Neural crest cell (in vitro differentiated cells): ENCODE results near the gene LYPD4. TPM values are rescaled to one million over a fixed set of nuclear protein-coding genes. Genes with fewer than 3 reads are reported as not detected.

ENCODE experiments used
- DNase-seq: peaks from one replicate; pipeline ENCODE4 v3.0.0; 2021; ENCODE audit warnings: low read depth, mixed read lengths, low spot score
- H3K27ac Mint-ChIP-seq: one replicate; pipeline ENCODE4 v1.8.0; 2021; ENCODE audit warnings: mild to moderate bottlenecking, mixed read lengths; ENCODE audit not compliant: unreplicated experiment
- H3K27me3 Mint-ChIP-seq: 2 replicates; pipeline ENCODE4 v1.8.0; 2021; ENCODE audit warnings: low read depth, mild to moderate bottlenecking, mixed read lengths
- H3K36me3 Mint-ChIP-seq: 2 replicates; pipeline ENCODE4 v1.8.0; 2021; ENCODE audit warnings: low read depth, mild to moderate bottlenecking, mixed read lengths
- H3K4me1 Mint-ChIP-seq: 2 replicates; pipeline ENCODE4 v1.8.0; 2021; ENCODE audit warnings: mixed read lengths
- H3K4me3 Mint-ChIP-seq: one replicate; pipeline ENCODE4 v1.8.0; 2021; ENCODE audit warnings: mild to moderate bottlenecking, mixed read lengths
- H3K9me3 Mint-ChIP-seq: 2 replicates; pipeline ENCODE4 v1.8.0; 2021; ENCODE audit warnings: mixed read lengths
- CTCF ChIP-seq: fragments of 200-600 bp; sonication (generic); conservative IDR thresholded peaks from 2 replicates; pipeline ENCODE4 v1.5.0; 2021; ENCODE audit warnings: antibody characterized with exemption, mild to moderate bottlenecking
- total RNA-seq: library from RNA; stranded (reverse); gene quantifications from 2 replicates; pipeline ENCODE4 v1.2.1, GENCODE V29; 2021

The LYPD4 gene
- total RNA-seq, 1 donor from 2014 or later: not detected

GRCh38 chr19:41870401-41870873 is 26.0 kb upstream of the LYPD4 start:
- no peak overlapping the region for H3K27ac Mint-ChIP-seq
- H3K4me1 Mint-ChIP-seq: peaks cover 10% of the 10 kb centered on the region
- peaks cover 16% of the 10 kb centered on the region for H3K36me3 Mint-ChIP-seq
- H3K9me3 Mint-ChIP-seq: no peaks in the 10 kb centered on the region
- peaks cover 4% of the 10 kb centered on the region for H3K27me3 Mint-ChIP-seq
- no peak for TF ChIP-seq CTCF
- H3K4me3 Mint-ChIP-seq: peak overlapping the region; percentile 44
- DNase-seq: no peak

DNA sequence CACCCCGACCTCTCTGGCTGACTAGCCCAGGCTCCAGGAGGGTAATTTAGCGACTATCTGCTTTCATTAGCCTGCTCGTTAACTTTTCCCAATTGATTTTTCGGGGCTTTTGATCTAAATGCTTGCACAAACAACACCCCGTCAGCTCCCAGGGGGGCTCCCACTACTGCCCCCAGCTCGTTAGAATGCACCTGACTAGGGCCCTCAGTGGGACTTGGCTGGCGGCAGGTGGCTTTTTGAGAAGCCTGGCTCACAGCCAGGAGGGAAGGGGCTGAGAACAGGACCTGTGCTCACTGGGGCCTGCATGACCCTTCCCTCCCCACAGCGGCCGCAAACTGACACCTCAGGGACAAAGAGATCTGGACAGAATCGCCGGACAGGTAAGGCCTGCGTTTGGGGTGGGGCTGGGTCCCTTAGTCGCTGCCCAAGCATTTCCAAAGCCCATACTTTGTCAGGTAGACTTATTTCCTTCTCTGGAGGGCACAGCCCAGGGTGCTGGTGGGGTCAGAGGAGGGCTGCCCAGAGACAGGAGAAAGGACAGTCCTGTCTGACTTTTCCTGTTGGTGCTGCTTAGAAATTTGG is 25.0 kb upstream of the LYPD4 start:
- TF ChIP-seq CTCF: no peak
- no peaks in the 10 kb centered on the region for H3K9me3 Mint-ChIP-seq
- peak overlapping the region; percentile 6 for H3K4me3 Mint-ChIP-seq
- no peak overlapping the region for H3K27ac Mint-ChIP-seq
- H3K27me3 Mint-ChIP-seq: peaks cover 4% of the 10 kb centered on the region
- no peak for DNase-seq
- peaks cover 19% of the 10 kb centered on the region for H3K36me3 Mint-ChIP-seq
- H3K4me1 Mint-ChIP-seq: peaks cover 10% of the 10 kb centered on the region

DNA sequence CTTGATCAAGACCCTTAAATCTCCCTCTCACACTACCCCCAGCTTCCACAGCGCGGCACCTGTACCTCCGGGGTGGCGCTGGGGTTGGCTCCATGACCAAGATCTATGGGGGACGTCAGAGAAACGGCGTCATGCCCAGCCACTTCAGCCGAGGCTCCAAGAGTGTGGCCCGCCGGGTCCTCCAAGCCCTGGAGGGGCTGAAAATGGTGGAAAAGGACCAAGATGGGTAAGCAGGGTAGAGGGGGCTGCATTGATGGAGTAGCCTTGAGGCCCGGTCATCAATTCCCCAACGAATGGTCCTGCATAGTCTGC is 24.5 kb upstream of the LYPD4 start:
- no peak overlapping the region for H3K27ac Mint-ChIP-seq
- H3K27me3 Mint-ChIP-seq: peaks cover 4% of the 10 kb centered on the region
- H3K4me1 Mint-ChIP-seq: peaks cover 14% of the 10 kb centered on the region
- no peaks in the 10 kb centered on the region for H3K9me3 Mint-ChIP-seq
- no peak for TF ChIP-seq CTCF
- no peak for DNase-seq
- H3K36me3 Mint-ChIP-seq: peaks cover 25% of the 10 kb centered on the region
- peak overlapping the region; percentile 51 for H3K4me3 Mint-ChIP-seq

GRCh38 chr19:41868120-41868988 is 23.9 kb upstream of the LYPD4 start:
- Mint-ChIP-seq H3K9me3 (no peaks in the 10 kb centered on the region), H3K4me3 (peak overlapping the region; percentile 51), H3K36me3 (peaks cover 28% of the 10 kb centered on the region), H3K4me1 (peaks cover 17% of the 10 kb centered on the region), H3K27me3 (peaks cover 3% of the 10 kb centered on the region), H3K27ac (peak overlapping the region; percentile 50)
- TF ChIP-seq CTCF: no peak
- no peak for DNase-seq

DNA sequence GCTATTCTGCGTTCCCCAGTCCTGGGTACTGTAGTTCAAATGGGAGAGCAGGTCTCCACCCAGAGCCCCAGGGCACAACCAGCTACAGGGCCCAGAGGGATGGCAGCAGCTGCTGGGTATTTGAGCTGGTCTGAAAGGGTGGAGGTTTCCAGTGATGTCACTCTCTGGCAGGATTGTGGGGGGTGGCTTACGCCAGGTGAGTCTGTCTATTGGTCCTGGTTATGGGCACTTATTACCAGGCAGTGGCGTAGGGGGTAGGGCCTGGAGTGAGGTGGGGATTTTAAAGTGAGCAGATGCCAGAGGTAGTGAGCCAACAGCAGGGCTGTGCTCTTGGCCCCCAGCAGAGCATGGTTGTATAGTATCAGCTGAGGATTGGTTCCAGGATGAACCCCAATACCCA is 21.8 kb upstream of the LYPD4 start:
- no peak for DNase-seq
- H3K4me3 Mint-ChIP-seq: peak overlapping the region; percentile 67
- no peaks in the 10 kb centered on the region for H3K27me3 Mint-ChIP-seq
- H3K27ac Mint-ChIP-seq: no peak overlapping the region
- no peaks in the 10 kb centered on the region for H3K9me3 Mint-ChIP-seq
- peaks cover 30% of the 10 kb centered on the region for H3K4me1 Mint-ChIP-seq
- H3K36me3 Mint-ChIP-seq: peaks cover 37% of the 10 kb centered on the region
- no peak for TF ChIP-seq CTCF
